Ishikawa (cell line): ENCODE data around the gene KLHL25.

Experiments
- CEBPB ChIP-seq: IDR thresholded peaks from 2 replicates; pipeline ENCODE4 v1.6.1; 2012
- CREB1 ChIP-seq: IDR thresholded peaks from 2 replicates; pipeline ENCODE4 v1.6.1; 2012; ENCODE audit warnings: low read depth
- EGR1 ChIP-seq: IDR thresholded peaks from 2 replicates; pipeline ENCODE4 v1.6.1; 2012
- EP300 ChIP-seq: IDR thresholded peaks from 2 replicates; pipeline ENCODE4 v1.6.1; 2012; ENCODE audit warnings: borderline replicate concordance
- FOXM1 ChIP-seq: IDR thresholded peaks from 2 replicates; pipeline ENCODE4 v1.6.1; 2012; ENCODE audit warnings: low read depth, borderline replicate concordance
- MAX ChIP-seq: IDR thresholded peaks from 2 replicates; pipeline ENCODE4 v1.6.1; 2012
- NFIC ChIP-seq: IDR thresholded peaks from 2 replicates; pipeline ENCODE4 v1.6.1; 2012
- RAD21 ChIP-seq: IDR thresholded peaks from 2 replicates; pipeline ENCODE4 v1.6.1; 2012; ENCODE audit warnings: low read depth
- TAF1 ChIP-seq: IDR thresholded peaks from 2 replicates; pipeline ENCODE4 v1.6.1; 2012; ENCODE audit warnings: low read depth, mild to moderate bottlenecking
- TCF12 ChIP-seq: IDR thresholded peaks from 2 replicates; pipeline ENCODE4 v1.6.1; 2012; ENCODE audit warnings: low read depth
- TEAD4 ChIP-seq: IDR thresholded peaks from 2 replicates; pipeline ENCODE4 v1.6.1; 2012
- YY1 ChIP-seq: IDR thresholded peaks from 2 replicates; pipeline ENCODE4 v1.6.1; 2012; ENCODE audit warnings: low read depth
- ZBTB7A ChIP-seq: IDR thresholded peaks from 2 replicates; pipeline ENCODE4 v1.6.1; 2012; ENCODE audit warnings: low read depth
- TF ChIP-seq, protein P1 (sequence below): IDR thresholded peaks from 2 replicates; pipeline ENCODE4 v1.6.1; 2012
- TF ChIP-seq, protein P2 (sequence below): IDR thresholded peaks from 2 replicates; pipeline ENCODE4 v1.6.1; 2012; ENCODE audit warnings: low read depth, mild to moderate bottlenecking

Gene KLHL25

DNA sequence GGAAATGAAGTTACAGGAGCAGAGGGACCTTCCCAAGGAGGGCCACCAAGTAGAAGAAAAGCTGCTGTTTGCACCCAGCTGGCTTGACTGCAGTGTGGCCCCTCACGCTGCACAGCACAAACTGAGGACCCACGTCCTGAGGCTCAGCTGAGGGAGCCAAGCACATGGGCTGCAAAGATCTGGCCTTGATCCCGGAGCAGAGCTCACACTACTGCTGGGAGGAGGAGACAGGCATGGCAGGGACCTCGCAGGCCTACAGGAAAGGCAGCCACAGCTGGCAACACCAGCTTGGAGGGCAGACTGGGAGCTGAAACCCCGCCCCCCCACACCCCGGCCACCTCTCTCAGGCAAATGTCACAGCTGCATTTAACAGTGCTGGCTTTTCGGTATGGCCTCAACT is 39.7 kb downstream of the KLHL25 start:
- TF ChIP-seq TEAD4 (no peak), YY1 (no peak), CREB1 (no peak), FOXM1 (no peak), ZBTB7A (no peak), CEBPB (no peak), NFIC (no peak), RAD21 (no peak), MAX (no peak), EP300 (no peak), EGR1 (no peak), TAF1 (no peak), TCF12 (no peak)
- TF ChIP-seq, protein P1, sequence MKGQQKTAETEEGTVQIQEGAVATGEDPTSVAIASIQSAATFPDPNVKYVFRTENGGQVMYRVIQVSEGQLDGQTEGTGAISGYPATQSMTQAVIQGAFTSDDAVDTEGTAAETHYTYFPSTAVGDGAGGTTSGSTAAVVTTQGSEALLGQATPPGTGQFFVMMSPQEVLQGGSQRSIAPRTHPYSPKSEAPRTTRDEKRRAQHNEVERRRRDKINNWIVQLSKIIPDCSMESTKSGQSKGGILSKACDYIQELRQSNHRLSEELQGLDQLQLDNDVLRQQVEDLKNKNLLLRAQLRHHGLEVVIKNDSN, result no peak
- TF ChIP-seq, protein P2, sequence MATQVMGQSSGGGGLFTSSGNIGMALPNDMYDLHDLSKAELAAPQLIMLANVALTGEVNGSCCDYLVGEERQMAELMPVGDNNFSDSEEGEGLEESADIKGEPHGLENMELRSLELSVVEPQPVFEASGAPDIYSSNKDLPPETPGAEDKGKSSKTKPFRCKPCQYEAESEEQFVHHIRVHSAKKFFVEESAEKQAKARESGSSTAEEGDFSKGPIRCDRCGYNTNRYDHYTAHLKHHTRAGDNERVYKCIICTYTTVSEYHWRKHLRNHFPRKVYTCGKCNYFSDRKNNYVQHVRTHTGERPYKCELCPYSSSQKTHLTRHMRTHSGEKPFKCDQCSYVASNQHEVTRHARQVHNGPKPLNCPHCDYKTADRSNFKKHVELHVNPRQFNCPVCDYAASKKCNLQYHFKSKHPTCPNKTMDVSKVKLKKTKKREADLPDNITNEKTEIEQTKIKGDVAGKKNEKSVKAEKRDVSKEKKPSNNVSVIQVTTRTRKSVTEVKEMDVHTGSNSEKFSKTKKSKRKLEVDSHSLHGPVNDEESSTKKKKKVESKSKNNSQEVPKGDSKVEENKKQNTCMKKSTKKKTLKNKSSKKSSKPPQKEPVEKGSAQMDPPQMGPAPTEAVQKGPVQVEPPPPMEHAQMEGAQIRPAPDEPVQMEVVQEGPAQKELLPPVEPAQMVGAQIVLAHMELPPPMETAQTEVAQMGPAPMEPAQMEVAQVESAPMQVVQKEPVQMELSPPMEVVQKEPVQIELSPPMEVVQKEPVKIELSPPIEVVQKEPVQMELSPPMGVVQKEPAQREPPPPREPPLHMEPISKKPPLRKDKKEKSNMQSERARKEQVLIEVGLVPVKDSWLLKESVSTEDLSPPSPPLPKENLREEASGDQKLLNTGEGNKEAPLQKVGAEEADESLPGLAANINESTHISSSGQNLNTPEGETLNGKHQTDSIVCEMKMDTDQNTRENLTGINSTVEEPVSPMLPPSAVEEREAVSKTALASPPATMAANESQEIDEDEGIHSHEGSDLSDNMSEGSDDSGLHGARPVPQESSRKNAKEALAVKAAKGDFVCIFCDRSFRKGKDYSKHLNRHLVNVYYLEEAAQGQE, result no peak

GRCh38 chr15:85753791-85754452 is 40.8 kb downstream of the KLHL25 start:
- TF ChIP-seq FOXM1 (no peak), MAX (no peak), TAF1 (no peak), ZBTB7A (no peak), TCF12 (no peak), NFIC (no peak), TEAD4 (no peak), CEBPB (no peak), EP300 (no peak), EGR1 (no peak), RAD21 (no peak), YY1 (no peak), CREB1 (no peak)
- TF ChIP-seq, protein P2, result no peak
- TF ChIP-seq, protein P1, result no peak

GRCh38 chr15:85753261-85753660 is 41.5 kb downstream of the KLHL25 start:
- no peak for TF ChIP-seq EP300
- no peak for TF ChIP-seq TCF12
- TF ChIP-seq YY1, result no peak
- TF ChIP-seq MAX, result no peak
- TF ChIP-seq CEBPB, result no peak
- no peak for TF ChIP-seq ZBTB7A
- no peak for TF ChIP-seq NFIC
- TF ChIP-seq EGR1, result no peak
- TF ChIP-seq RAD21, result no peak
- TF ChIP-seq, protein P1, result no peak
- no peak for TF ChIP-seq TEAD4
- no peak for TF ChIP-seq CREB1
- no peak for TF ChIP-seq TAF1
- TF ChIP-seq, protein P2, result no peak
